Measurements from ENCODE around the gene MSMP. TPM values are rescaled to one million over a fixed set of nuclear protein-coding genes. Genes with fewer than 3 reads are reported as not detected.

The MSMP gene
- total and polyA plus RNA-seq, 9 of the 15 experiments (the other 6 are each of a cell fraction or from before 2014, with no cell fraction given) = 0.60 TPM; not detected in 8

DNA sequence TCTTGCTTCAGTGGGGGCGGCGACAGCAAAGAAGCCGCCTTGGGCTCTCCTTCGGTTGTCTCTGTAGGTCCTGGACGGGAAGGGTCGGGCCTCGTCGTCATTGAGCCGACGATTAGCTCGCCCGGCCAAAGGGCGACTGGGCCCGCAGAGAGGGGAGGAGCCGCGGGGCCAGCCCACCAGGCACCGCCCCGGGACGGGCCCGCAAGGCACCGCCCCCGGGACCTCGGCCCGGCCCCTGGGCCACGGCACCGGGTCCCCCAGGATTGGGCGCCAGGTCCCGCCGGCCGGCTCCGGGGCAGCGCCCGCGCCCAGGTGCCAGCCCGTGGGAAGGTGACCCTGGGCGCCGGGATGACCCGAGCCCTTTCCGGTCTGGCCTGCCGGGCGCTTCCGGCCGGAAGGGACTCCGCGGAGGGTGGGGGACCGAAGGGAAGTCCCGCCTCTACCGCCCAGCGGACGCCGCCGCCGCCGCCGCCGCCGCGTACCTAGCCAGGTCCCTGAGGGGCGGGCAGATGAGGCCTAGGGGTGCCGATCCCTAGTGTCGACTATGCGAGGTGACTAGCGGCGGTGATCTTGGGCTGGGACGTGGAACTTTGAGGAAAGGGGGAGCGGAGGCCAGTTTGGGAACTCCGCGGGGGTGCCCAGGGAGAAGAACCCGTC, 5.1 kb downstream of the MSMP start, which contains the start of the genes GBA2 and RGP1:
Gene GBA2 (minus strand): TSS at position 371 of the 657 bp plus-strand sequence. CDS start 524 bp downstream, outside the sequence.
Gene RGP1 (plus strand): TSS at position 430 of the 657 bp plus-strand sequence. CDS start 469 bp downstream, outside the sequence.
- Histone ChIP-seq H4K20me1 (replicated peaks; ENCODE audit: control insufficient read depth, insufficient read depth, low read length) (peaks cover 19% of the 10 kb centered on the region), H3K4me2 (ENCODE audit: insufficient read depth, low read length) (peak within 1 kb of the TSS; percentile 93), H3K27me3 (ENCODE audit: control insufficient read depth in 2 of 2, insufficient read depth in 2 of 2, low read length in 2 of 2) (no peaks in the 10 kb centered on the region), H3K9ac (ENCODE audit: insufficient read depth in 1 of 2, low read depth in 2 of 2, low read length in 2 of 2) (peak within 1 kb of the TSS; percentile 86 to 93), H3K4me1 (replicated peaks in 1 of 2; ENCODE audit: control insufficient read depth in 2 of 2, insufficient read depth in 2 of 2, low read length in 2 of 2) (peaks cover 8 to 18% of the 10 kb centered on the region in 2 experiments; a peak in 4 of 5 replicates), H3K79me2 (ENCODE audit: control insufficient read depth, insufficient read depth, low read length) (peaks cover 58% of the 10 kb centered on the region), H3K36me3 (ENCODE audit: control insufficient read depth, insufficient read depth, low read length) (peaks cover 52% of the 10 kb centered on the region; the same call in 2 of the 3 replicates), H3K4me3 (peak within 1 kb of the TSS; percentile 95), H3K27ac (ENCODE audit: extremely low read depth, low read depth, low read length) (peak within 1 kb of the TSS; percentile 91), H2AFZ (ENCODE audit: low read depth, low read length) (peak within 1 kb of the TSS; percentile 79), H3K9me3 (replicated peaks; ENCODE audit: control insufficient read depth, insufficient read depth, low read depth, low read length) (no peaks in the 10 kb centered on the region), H3K9me1 (ENCODE audit: control insufficient read depth, insufficient read depth, low read length) (peaks cover 6% of the 10 kb centered on the region)
- 0% methylated on average over 4 of the region's 69 CpGs for WGBS (ENCODE audit: insufficient coverage, low coverage, missing lambda C conversion rate)
- in situ Hi-C loops (cut with MboI) (no loop called here), intact Hi-C loops (cut with micrococcal nuclease) (loop anchor here (2.0 kb wide), 1 partner anchor 16 kb away; the partner anchor contains the start of genes CREB3 and TLN1)
- CTCF ChIA-PET (ENCODE audit: low intra/inter-chr PET ratio) = no interaction called here
- FAIRE-seq (no peak), ATAC-seq (peak; percentile 93), DNase-seq (ENCODE audit: extremely low read depth in 1 of 4, low spot score in 3 of 4) (peak; percentile 79 to 88 (median 84))
- POLR2A ChIA-PET = interaction anchor here (0.7 to 3.9 kb wide), 10 partner anchors 9 to 88 kb away, joined by 3 to 17 read pairs (median 3); partner anchors contain the start of genes CREB3 and TLN1
- no TSS peak for BruUV-seq (replicated peaks)
- TF ChIP-seq, protein P1, sequence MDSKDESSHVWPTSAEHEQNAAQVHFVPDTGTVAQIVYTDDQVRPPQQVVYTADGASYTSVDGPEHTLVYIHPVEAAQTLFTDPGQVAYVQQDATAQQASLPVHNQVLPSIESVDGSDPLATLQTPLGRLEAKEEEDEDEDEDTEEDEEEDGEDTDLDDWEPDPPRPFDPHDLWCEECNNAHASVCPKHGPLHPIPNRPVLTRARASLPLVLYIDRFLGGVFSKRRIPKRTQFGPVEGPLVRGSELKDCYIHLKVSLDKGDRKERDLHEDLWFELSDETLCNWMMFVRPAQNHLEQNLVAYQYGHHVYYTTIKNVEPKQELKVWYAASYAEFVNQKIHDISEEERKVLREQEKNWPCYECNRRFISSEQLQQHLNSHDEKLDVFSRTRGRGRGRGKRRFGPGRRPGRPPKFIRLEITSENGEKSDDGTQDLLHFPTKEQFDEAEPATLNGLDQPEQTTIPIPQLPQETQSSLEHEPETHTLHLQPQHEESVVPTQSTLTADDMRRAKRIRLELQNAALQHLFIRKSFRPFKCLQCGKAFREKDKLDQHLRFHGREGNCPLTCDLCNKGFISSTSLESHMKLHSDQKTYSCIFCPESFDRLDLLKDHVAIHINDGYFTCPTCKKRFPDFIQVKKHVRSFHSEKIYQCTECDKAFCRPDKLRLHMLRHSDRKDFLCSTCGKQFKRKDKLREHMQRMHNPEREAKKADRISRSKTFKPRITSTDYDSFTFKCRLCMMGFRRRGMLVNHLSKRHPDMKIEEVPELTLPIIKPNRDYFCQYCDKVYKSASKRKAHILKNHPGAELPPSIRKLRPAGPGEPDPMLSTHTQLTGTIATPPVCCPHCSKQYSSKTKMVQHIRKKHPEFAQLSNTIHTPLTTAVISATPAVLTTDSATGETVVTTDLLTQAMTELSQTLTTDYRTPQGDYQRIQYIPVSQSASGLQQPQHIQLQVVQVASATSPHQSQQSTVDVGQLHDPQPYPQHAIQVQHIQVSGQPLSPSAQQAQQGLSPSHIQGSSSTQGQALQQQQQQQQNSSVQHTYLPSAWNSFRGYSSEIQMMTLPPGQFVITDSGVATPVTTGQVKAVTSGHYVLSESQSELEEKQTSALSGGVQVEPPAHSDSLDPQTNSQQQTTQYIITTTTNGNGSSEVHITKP (IDR thresholded peaks at IDR 0.05; ENCODE audit: partially characterized antibody) = peak; percentile 93
- TF ChIP-seq, protein P2, sequence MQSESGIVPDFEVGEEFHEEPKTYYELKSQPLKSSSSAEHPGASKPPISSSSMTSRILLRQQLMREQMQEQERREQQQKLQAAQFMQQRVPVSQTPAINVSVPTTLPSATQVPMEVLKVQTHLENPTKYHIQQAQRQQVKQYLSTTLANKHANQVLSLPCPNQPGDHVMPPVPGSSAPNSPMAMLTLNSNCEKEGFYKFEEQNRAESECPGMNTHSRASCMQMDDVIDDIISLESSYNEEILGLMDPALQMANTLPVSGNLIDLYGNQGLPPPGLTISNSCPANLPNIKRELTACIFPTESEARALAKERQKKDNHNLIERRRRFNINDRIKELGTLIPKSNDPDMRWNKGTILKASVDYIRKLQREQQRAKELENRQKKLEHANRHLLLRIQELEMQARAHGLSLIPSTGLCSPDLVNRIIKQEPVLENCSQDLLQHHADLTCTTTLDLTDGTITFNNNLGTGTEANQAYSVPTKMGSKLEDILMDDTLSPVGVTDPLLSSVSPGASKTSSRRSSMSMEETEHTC (IDR thresholded peaks at IDR 0.05) = no peak
- TF ChIP-seq NCOA1 (IDR thresholded peaks at IDR 0.05; ENCODE audit: low read depth) (no peak), RCOR1 (IDR thresholded peaks at IDR 0.05; ENCODE audit: borderline replicate concordance in 1 of 2, low read depth in 2 of 2, low read length in 2 of 2) (no peak), ETV1 (tag; conservative IDR thresholded peaks at IDR 0.05; ENCODE audit: low read depth) (peak; percentile 56; the same call in 1 of the 2 replicates), ATF1 (CRISPR knock-in tag; IDR thresholded peaks at IDR 0.05) (no peak), ATF1 (tag; IDR thresholded peaks at IDR 0.05) (peak; percentile 48)

Data from K562 (cell line).